ENCODE data around the gene ZFP82. TPM values are rescaled to one million over a fixed set of nuclear protein-coding genes. Genes with fewer than 3 reads are reported as not detected.

Gene ZFP82
- total RNA-seq = 2.8 and 6.7 TPM in 2 replicates

DNA sequence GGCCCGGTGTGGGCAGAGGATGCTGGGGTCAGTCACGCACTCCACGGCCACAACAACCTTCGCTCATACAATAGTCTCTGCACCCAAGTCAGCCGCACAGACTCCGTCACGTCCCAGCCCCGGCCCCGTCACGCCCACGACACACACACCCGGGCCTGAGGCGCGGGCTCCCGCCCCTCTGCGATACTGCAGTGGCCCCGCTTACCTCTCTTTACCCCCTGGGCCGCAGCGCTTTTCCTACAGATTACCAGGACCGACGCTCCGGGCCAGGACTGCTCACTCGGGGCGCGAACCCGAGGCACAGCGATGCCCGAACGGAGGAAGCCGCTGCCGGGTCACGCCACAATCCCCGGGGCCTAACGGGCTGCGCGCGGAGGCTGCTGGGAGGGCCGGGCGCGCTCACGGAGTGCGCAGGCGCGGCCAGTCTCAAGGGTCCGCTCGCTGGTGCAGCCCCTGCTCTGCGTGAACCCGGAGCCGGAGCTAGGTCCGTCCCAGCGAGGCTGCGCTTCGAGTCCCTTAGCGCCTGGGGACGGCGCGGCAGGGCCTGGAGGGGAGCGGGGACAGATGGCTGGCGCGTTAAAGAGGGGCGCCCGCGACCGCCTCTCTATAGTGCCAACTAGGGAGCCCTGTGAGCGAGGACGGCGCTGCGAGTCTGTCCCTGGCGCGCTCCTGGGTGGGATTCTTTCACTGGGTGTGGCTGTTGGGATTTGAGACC is at the start of gene ZFP82:
ZFP82 (minus strand) TSS at position 358 of the 715 bp plus-strand sequence. CDS start 8,855 bp downstream, outside the sequence.

DNA sequence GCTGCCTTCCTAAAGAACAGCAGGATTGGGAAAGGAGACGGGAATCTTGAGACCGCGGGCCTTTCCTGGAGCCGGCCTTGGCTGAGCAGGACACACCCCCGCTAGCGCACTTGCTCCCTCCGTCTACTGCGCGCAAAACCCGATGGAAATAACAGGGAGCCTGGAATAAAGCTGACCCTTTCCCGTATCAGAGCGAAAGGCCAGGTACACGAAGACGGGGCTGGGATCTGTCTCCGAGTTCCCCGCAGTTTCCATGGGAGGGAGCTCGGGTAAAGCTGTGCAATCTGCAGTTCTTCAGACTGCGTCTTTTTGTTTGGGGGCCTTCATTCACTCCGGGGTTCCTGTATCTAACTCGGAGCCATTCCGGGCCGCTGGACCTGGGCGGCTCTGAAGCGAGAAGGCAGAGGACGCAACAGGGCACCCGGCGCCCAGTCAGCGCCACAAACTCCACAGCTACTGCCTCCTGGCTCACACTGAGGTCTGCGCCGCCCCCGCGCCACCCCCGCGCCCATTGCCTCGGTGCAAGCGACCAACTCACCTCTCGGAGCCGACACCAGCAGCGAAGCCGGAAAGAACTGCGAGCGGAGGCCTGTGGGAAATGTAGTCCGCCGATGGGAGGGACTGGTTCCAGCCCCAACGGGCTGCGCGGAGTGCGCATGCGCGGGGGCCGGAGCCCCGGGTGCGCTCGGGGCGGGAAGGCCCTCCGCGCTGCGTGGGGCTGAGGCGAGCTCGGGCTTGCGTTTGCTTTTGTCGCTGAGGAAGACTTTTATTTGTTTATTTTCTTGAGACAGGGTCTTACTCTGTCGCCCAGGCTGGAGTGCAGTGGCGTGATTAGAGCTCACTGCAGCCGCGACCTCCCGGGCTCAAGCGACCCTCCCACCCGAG is 39.6 kb downstream of the ZFP82 start, which contains the start of gene ZFP14:
ZFP14 (minus strand) TSS at position 577 of the 885 bp plus-strand sequence. CDS start 11,309 bp downstream, outside the sequence.

Other genes starting within 250 kb of the ZFP82 start
- 2.4 and 4.8 TPM in 2 replicates for gene ZNF565, start 204.0 kb downstream of the ZFP82 start, total RNA-seq
- gene ZNF146, start 203.5 kb downstream of the ZFP82 start, total RNA-seq = 41.9 and 139 TPM in 2 replicates
- 2.1 and 4.7 TPM in 2 replicates for gene ZFP14, start 39.4 kb downstream of the ZFP82 start, total RNA-seq
- gene ZNF566, start 70.9 kb upstream of the ZFP82 start, total RNA-seq = 5.3 and 10.4 TPM in 2 replicates
- gene ZNF260, start 109.6 kb upstream of the ZFP82 start, total RNA-seq = 5.0 and 16.9 TPM in 2 replicates
- 3.6 and 7.7 TPM in 2 replicates for gene ZNF529, start 154.6 kb upstream of the ZFP82 start, total RNA-seq
- gene ZNF382, start 186.7 kb upstream of the ZFP82 start, total RNA-seq = 3.6 and 8.1 TPM in 2 replicates
- gene ZNF461, start 248.2 kb upstream of the ZFP82 start, total RNA-seq = 5.5 and 11.5 TPM in 2 replicates

Measured in bladder microvascular endothelial cell (primary cell).